Mammary epithelial cell (primary cell): ENCODE measurements around the gene CANT1.

Experiments
- EZH2 ChIP-seq: IDR thresholded peaks from 2 replicates; pipeline ENCODE4 v1.6.1; 2012; ENCODE audit warnings: low read length, inconsistent platforms, borderline replicate concordance
- TF ChIP-seq, protein P1 (sequence below), 2 donors: IDR thresholded peaks in 1 of 2; conservative IDR thresholded peaks in 1 of 2; 2 replicates each; pipeline ENCODE4 v1.5.1; 2011 to 2012; ENCODE audit warnings: inconsistent platforms in 2 of 2, low read length in 2 of 2, mild to moderate bottlenecking in 2 of 2, control low read depth in 1 of 2, low read depth in 1 of 2; ENCODE audit not compliant: insufficient read depth in 1 of 2; ENCODE audit errors: extremely low read depth in 1 of 2

DNA sequence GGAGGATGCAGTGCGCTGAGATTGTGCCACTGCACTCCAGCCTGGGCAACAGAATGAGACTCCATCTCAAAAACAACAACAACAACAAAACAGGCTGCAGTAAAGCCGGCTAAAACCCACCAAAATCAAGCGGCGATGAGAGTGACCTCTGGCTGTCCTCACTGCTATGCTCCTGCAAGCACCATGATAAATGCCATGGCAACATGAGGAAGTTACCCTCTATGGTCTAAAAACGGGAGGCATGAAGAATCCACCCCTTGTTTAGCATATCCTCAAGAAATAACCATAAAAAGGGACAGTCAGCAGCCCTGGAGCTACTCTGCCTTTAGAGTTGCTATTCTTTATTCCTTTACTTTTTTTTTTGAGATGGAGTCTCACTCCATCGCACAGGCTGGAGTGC is 21.4 kb downstream of the CANT1 start:
- TF ChIP-seq, protein P1, sequence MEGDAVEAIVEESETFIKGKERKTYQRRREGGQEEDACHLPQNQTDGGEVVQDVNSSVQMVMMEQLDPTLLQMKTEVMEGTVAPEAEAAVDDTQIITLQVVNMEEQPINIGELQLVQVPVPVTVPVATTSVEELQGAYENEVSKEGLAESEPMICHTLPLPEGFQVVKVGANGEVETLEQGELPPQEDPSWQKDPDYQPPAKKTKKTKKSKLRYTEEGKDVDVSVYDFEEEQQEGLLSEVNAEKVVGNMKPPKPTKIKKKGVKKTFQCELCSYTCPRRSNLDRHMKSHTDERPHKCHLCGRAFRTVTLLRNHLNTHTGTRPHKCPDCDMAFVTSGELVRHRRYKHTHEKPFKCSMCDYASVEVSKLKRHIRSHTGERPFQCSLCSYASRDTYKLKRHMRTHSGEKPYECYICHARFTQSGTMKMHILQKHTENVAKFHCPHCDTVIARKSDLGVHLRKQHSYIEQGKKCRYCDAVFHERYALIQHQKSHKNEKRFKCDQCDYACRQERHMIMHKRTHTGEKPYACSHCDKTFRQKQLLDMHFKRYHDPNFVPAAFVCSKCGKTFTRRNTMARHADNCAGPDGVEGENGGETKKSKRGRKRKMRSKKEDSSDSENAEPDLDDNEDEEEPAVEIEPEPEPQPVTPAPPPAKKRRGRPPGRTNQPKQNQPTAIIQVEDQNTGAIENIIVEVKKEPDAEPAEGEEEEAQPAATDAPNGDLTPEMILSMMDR (conservative IDR thresholded peaks at IDR 0.05 in 1 of 2, IDR thresholded peaks at IDR 0.05 in 1 of 2; ENCODE audit: extremely low read depth in 1 of 2, insufficient read depth in 1 of 2, low read depth in 1 of 2, low read length in 2 of 2): no peak
- no peak for TF ChIP-seq EZH2
